DMS79 treated with DMSO at 0.1 percent for 48 hours (cell line): Measurements from ENCODE around the gene CD9.

ENCODE experiments used
- DNase-seq: peaks from one replicate; lab custom pipeline; 2025; lab: John Stamatoyannopoulos, UW

The CD9 gene

GRCh38 chr12:6221146-6221545, 20.9 kb downstream of the CD9 start:
- DNase-seq, result no peak

- DNase-seq, result no peak
Measured at GRCh38 chr12:6222078-6222654, 22.0 kb downstream of the CD9 start.

GRCh38 chr12:6223545-6223944, 23.3 kb downstream of the CD9 start:
- DNase-seq, result no peak

GRCh38 chr12:6224550-6224949, 24.4 kb downstream of the CD9 start:
- DNase-seq, result no peak

GRCh38 chr12:6225630-6226001, 25.4 kb downstream of the CD9 start:
- DNase-seq, result no peak

GRCh38 chr12:6226002-6226678, 25.9 kb downstream of the CD9 start:
- DNase-seq, result peak; percentile 84

GRCh38 chr12:6226679-6227051, 26.5 kb downstream of the CD9 start:
- DNase-seq, result no peak

GRCh38 chr12:6228535-6229223, 28.5 kb downstream of the CD9 start:
- no peak for DNase-seq

GRCh38 chr12:6229224-6230218, 29.3 kb downstream of the CD9 start:
- no peak for DNase-seq

- DNase-seq, result no peak
Measured at GRCh38 chr12:6230321-6231110, 30.3 kb downstream of the CD9 start.

GRCh38 chr12:6231359-6232268, 31.4 kb downstream of the CD9 start:
- DNase-seq, result no peak

- no peak for DNase-seq
Measured at GRCh38 chr12:6233121-6233971, 33.1 kb downstream of the CD9 start.

- no peak for DNase-seq
Measured at GRCh38 chr12:6234214-6234613, 34.0 kb downstream of the CD9 start.

- peak; percentile 79 for DNase-seq
Measured at GRCh38 chr12:6234906-6235305, 34.7 kb downstream of the CD9 start.

GRCh38 chr12:6235499-6235898, 35.3 kb downstream of the CD9 start:
- DNase-seq, result peak; percentile 89

GRCh38 chr12:6235906-6236640, 35.9 kb downstream of the CD9 start:
- DNase-seq, result no peak

GRCh38 chr12:6236641-6236940, 36.4 kb downstream of the CD9 start:
- DNase-seq, result no peak

- no peak for DNase-seq
Measured at GRCh38 chr12:6237830-6238229, 37.6 kb downstream of the CD9 start.

GRCh38 chr12:6238875-6239274, 38.7 kb downstream of the CD9 start:
- DNase-seq, result peak; percentile 76
